H9 (cell line): ENCODE measurements around the gene ENHO. TPM values are rescaled to one million over a fixed set of nuclear protein-coding genes. Genes with fewer than 3 reads are reported as not detected.

ENCODE experiments used
- DNase-seq: peaks from one replicate; pipeline ENCODE4 v3.0.0-alpha.2; 2017
- H2AFZ ChIP-seq: one replicate; pipeline ENCODE4 v1.6.1; 2013; ENCODE audit warnings: mild to moderate bottlenecking, low read length, control low read depth, moderate library complexity
- H2AK5ac ChIP-seq: 2 replicates; pipeline ENCODE4 v1.6.1; 2013; ENCODE audit warnings: low read length, control low read depth, mixed read lengths; ENCODE audit not compliant: insufficient read length
- H2BK120ac ChIP-seq: one replicate; pipeline ENCODE4 v1.6.1; 2013; ENCODE audit warnings: low read depth, mild to moderate bottlenecking, low read length, control low read depth, inconsistent platforms; ENCODE audit not compliant: poor library complexity, severe bottlenecking
- H2BK12ac ChIP-seq: 2 replicates; pipeline ENCODE4 v1.6.1; 2013; ENCODE audit warnings: low read length, control low read depth, mixed read lengths, low read depth; ENCODE audit not compliant: insufficient read length
- H2BK15ac ChIP-seq: 2 replicates; pipeline ENCODE4 v1.6.1; 2013; ENCODE audit warnings: low read depth, low read length, control low read depth
- H2BK20ac ChIP-seq: one replicate; pipeline ENCODE4 v1.6.1; 2013; ENCODE audit warnings: low read depth, mild to moderate bottlenecking, low read length, control low read depth, inconsistent platforms; ENCODE audit not compliant: poor library complexity, severe bottlenecking
- H2BK5ac ChIP-seq: 2 replicates; pipeline ENCODE4 v1.6.1; 2013; ENCODE audit warnings: low read length, control low read depth, mixed read lengths; ENCODE audit not compliant: insufficient read length
- H3K14ac ChIP-seq: 2 replicates; pipeline ENCODE4 v1.6.1; 2013; ENCODE audit warnings: low read length, control low read depth; ENCODE audit not compliant: insufficient read depth
- H3K18ac ChIP-seq: 2 replicates; pipeline ENCODE4 v1.6.1; 2013; ENCODE audit warnings: low read depth, mild to moderate bottlenecking, mixed read lengths, low read length, control low read depth; ENCODE audit not compliant: insufficient read length
- H3K23ac ChIP-seq: 2 replicates; pipeline ENCODE4 v1.6.1; 2013; ENCODE audit warnings: low read length, control low read depth, mixed read lengths, low read depth; ENCODE audit not compliant: insufficient read length
- H3K23me2 ChIP-seq: 2 replicates; pipeline ENCODE4 v1.6.1; 2013; ENCODE audit warnings: low read depth, mild to moderate bottlenecking, mixed read lengths, low read length, control low read depth; ENCODE audit not compliant: insufficient read length, poor library complexity, severe bottlenecking
- H3K27ac ChIP-seq: 2 replicates; pipeline ENCODE4 v1.5.1; 2013; ENCODE audit warnings: low read length, control low read depth, mixed read lengths, low read depth; ENCODE audit not compliant: insufficient read length
- H3K27me3 ChIP-seq: 2 replicates; pipeline ENCODE4 v1.6.1; 2013; ENCODE audit warnings: low read length, control low read depth, inconsistent platforms; ENCODE audit not compliant: insufficient read depth
- H3K4ac ChIP-seq: 2 replicates; pipeline ENCODE4 v1.6.1; 2013; ENCODE audit warnings: low read depth, mild to moderate bottlenecking, control low read depth, inconsistent platforms, low read length, moderate library complexity
- H3K4me1 ChIP-seq: 2 replicates; pipeline ENCODE4 v1.6.1; 2013; ENCODE audit warnings: low read length, control low read depth, inconsistent platforms; ENCODE audit not compliant: insufficient read depth
- H3K4me2 ChIP-seq: 2 replicates; pipeline ENCODE4 v1.6.1; 2013; ENCODE audit warnings: low read length, control low read depth, mixed read lengths; ENCODE audit not compliant: insufficient read length, insufficient read depth
- H3K56ac ChIP-seq: 2 replicates; pipeline ENCODE4 v1.6.1; 2013; ENCODE audit warnings: low read depth, mild to moderate bottlenecking, mixed read lengths, low read length, control low read depth; ENCODE audit not compliant: insufficient read length
- H3K79me1 ChIP-seq: 2 replicates; pipeline ENCODE4 v1.6.1; 2013; ENCODE audit warnings: low read depth, mild to moderate bottlenecking, moderate library complexity, low read length, control low read depth, inconsistent platforms; ENCODE audit not compliant: insufficient read depth, poor library complexity, severe bottlenecking
- H3K79me2 ChIP-seq: 2 replicates; pipeline ENCODE4 v1.6.1; 2013; ENCODE audit warnings: low read length, control low read depth, inconsistent platforms; ENCODE audit not compliant: insufficient read depth
- H3K9ac ChIP-seq: 2 replicates; pipeline ENCODE4 v1.6.1; 2013; ENCODE audit warnings: low read length, control low read depth, mixed read lengths; ENCODE audit not compliant: insufficient read length; ENCODE audit errors: extremely low read depth
- H3K9me3 ChIP-seq: one replicate; pipeline ENCODE4 v1.6.1; 2013; ENCODE audit warnings: low read depth, low read length, inconsistent platforms; ENCODE audit not compliant: control insufficient read depth
- H3T11ph ChIP-seq: one replicate; pipeline ENCODE4 v1.6.1; 2013; ENCODE audit warnings: mild to moderate bottlenecking, low read length, control low read depth, inconsistent platforms
- H4K20me1 ChIP-seq: one replicate; pipeline ENCODE4 v1.6.1; 2013; ENCODE audit not compliant: control insufficient read depth, insufficient read length, insufficient read depth
- H4K5ac ChIP-seq: 2 replicates; pipeline ENCODE4 v1.6.1; 2013; ENCODE audit warnings: low read depth, mild to moderate bottlenecking, mixed read lengths, low read length, control low read depth; ENCODE audit not compliant: insufficient read length
- H4K8ac ChIP-seq: replicated peaks from 2 replicates; pipeline ENCODE4 v1.6.1; 2013; ENCODE audit warnings: low read length, control low read depth, mixed read lengths, low read depth; ENCODE audit not compliant: insufficient read length
- H4K91ac ChIP-seq: 2 replicates; pipeline ENCODE4 v1.6.1; 2013; ENCODE audit warnings: low read depth, mild to moderate bottlenecking, moderate library complexity, mixed read lengths, low read length, control low read depth; ENCODE audit not compliant: insufficient read length
- H3K27ac Mint-ChIP-seq, 3 experiments: 2 replicates in 2 of 3; 3 replicates in 1 of 3; pipeline ENCODE4 v1.8.0; 2020 to 2021; ENCODE audit warnings: mixed read lengths in 3 of 3, mild to moderate bottlenecking in 1 of 3, moderate library complexity in 1 of 3
- H3K27me3 Mint-ChIP-seq: 2 replicates; pipeline ENCODE4 v1.8.0; 2021; ENCODE audit warnings: low read depth, mild to moderate bottlenecking, moderate library complexity, mixed read lengths
- H3K36me3 Mint-ChIP-seq, 3 experiments: 2 replicates in 2 of 3; 3 replicates in 1 of 3; pipeline ENCODE4 v1.8.0; 2020 to 2021; ENCODE audit warnings: low read depth in 3 of 3, mixed read lengths in 3 of 3; ENCODE audit not compliant: insufficient read depth in 1 of 3
- H3K4me1 Mint-ChIP-seq, 2 experiments: 2 replicates each; pipeline ENCODE4 v1.8.0; 2020; ENCODE audit warnings: mixed read lengths in 2 of 2
- H3K4me3 Mint-ChIP-seq, 2 experiments: 2 replicates in 1 of 2; 3 replicates in 1 of 2; pipeline ENCODE4 v1.8.0; 2020 to 2021; ENCODE audit warnings: mild to moderate bottlenecking in 2 of 2, mixed read lengths in 2 of 2, moderate library complexity in 1 of 2
- H3K9me3 Mint-ChIP-seq, 2 experiments: 2 replicates in 1 of 2; 3 replicates in 1 of 2; pipeline ENCODE4 v1.8.0; 2020; ENCODE audit warnings: mild to moderate bottlenecking in 2 of 2, mixed read lengths in 2 of 2, moderate library complexity in 1 of 2
- WGBS: extraction: QIAGEN DNeasy Blood & Tissue Kit; methylation state at CpG from one replicate; pipeline ENCODE4 v1.1.7; 2013; ENCODE audit warnings: missing lambda C conversion rate, low lambda C conversion rate, mixed read lengths; ENCODE audit not compliant: insufficient read length; ENCODE audit errors: extremely low coverage; 5-methylcytosine and 5-hydroxymethylcytosine counted together
- total RNA-seq: library from RNA; stranded (reverse); gene quantifications from 2 replicates; pipeline ENCODE4 v1.2.1, GENCODE V29; 2021
- TF ChIP-seq, protein P1 (sequence below): fragments of 200-600 bp; sonication (generic); conservative IDR thresholded peaks from 3 replicates; pipeline ENCODE4 v1.8.0; 2021; ENCODE audit warnings: antibody characterized with exemption, mild to moderate bottlenecking

Gene ENHO
- total RNA-seq, 1 experiment from 2014 or later: 14.5 TPM

DNA sequence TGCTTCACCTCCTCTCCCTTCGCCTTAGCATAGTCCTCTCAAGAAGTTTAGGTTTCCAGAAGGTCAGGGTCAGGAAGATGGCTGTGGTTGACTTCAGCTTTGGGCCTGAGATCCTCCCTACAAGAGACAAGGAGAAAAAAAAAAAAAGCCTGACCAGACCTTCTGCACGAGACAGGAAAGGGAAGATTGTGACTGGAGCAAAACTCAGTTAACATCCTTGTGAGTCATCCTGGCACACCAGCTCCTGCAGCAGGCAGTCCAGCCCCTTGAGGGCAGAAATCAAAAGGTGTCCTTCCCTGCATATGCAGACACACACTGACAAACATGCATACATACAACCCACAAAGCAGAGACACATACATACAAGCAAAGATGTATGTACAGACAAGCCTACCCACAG is 18.0 kb upstream of the ENHO start:
- Histone ChIP-seq H2BK12ac (no peak overlapping the region), H2BK120ac (no peak overlapping the region), H3K23me2 (no peaks in the 10 kb centered on the region), H3K27me3 (no peaks in the 10 kb centered on the region), H4K8ac (no peak overlapping the region), H2BK20ac (no peak overlapping the region), H3K9me3 (no peaks in the 10 kb centered on the region), H2BK15ac (no peak overlapping the region), H4K20me1 (no peaks in the 10 kb centered on the region), H3K27ac (no peak overlapping the region), H3K79me1 (no peaks in the 10 kb centered on the region), H3K79me2 (no peaks in the 10 kb centered on the region), H3T11ph (no peak overlapping the region), H3K18ac (no peak overlapping the region), H3K9ac (no peak overlapping the region), H3K4ac (no peak overlapping the region), H2BK5ac (no peak overlapping the region), H3K4me1 (no peaks in the 10 kb centered on the region), H3K56ac (no peak overlapping the region), H4K5ac (no peak overlapping the region), H3K4me2 (no peak overlapping the region), H2AFZ (no peak overlapping the region), H4K91ac (no peak overlapping the region), H3K23ac (no peak overlapping the region), H2AK5ac (no peak overlapping the region), H3K14ac (no peak overlapping the region)
- no CpG with 5 or more reads among the region's 2 CpGs for WGBS
- Mint-ChIP-seq H3K27me3 (peaks cover 16% of the 10 kb centered on the region), H3K4me3 (no peak overlapping the region), H3K27ac (no peak overlapping the region), H3K36me3 (no peaks in the 10 kb centered on the region), H3K4me1 (peaks cover 3% of the 10 kb centered on the region in 2 experiments; a peak in 3 of 4 replicates), H3K9me3 (no peaks in the 10 kb centered on the region)
- TF ChIP-seq, protein P1, sequence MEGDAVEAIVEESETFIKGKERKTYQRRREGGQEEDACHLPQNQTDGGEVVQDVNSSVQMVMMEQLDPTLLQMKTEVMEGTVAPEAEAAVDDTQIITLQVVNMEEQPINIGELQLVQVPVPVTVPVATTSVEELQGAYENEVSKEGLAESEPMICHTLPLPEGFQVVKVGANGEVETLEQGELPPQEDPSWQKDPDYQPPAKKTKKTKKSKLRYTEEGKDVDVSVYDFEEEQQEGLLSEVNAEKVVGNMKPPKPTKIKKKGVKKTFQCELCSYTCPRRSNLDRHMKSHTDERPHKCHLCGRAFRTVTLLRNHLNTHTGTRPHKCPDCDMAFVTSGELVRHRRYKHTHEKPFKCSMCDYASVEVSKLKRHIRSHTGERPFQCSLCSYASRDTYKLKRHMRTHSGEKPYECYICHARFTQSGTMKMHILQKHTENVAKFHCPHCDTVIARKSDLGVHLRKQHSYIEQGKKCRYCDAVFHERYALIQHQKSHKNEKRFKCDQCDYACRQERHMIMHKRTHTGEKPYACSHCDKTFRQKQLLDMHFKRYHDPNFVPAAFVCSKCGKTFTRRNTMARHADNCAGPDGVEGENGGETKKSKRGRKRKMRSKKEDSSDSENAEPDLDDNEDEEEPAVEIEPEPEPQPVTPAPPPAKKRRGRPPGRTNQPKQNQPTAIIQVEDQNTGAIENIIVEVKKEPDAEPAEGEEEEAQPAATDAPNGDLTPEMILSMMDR: no peak
- no peak for DNase-seq
